Activated T-cell treated with anti-CD3 and anti-CD28 coated beads for 4 hours (primary cell): ENCODE results near the gene EXTL2.
"Not testable (repeated sequence)": the region's sequence is repeated elsewhere in the genome, so short reads cannot be mapped to it uniquely, and the experiment has no call there.

Source experiments
- DNase-seq: peaks from one replicate; pipeline ENCODE4 v3.0.0-alpha.2; 2020

EXTL2 gene

DNA sequence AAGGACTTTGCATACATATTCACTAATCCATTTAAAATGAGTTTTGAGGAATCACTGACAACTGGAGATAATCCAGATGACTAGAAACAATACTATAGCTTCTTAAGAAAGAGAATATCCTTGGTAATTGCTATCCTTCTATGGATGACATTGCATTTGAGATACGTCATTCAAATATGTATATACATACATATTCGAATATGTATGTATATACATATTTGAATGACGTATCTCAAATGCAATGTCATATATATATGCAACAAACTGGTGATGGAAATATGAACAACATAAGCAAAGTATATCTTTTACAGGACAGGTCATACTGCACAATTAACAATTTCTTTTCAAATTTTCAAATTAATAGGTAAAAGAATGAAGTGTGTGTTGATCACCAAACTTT is 41.7 kb downstream of the EXTL2 start:
- DNase-seq: no peak

GRCh38 chr1:100851726-100852125 is 42.9 kb downstream of the EXTL2 start:
- DNase-seq: no peak

DNA sequence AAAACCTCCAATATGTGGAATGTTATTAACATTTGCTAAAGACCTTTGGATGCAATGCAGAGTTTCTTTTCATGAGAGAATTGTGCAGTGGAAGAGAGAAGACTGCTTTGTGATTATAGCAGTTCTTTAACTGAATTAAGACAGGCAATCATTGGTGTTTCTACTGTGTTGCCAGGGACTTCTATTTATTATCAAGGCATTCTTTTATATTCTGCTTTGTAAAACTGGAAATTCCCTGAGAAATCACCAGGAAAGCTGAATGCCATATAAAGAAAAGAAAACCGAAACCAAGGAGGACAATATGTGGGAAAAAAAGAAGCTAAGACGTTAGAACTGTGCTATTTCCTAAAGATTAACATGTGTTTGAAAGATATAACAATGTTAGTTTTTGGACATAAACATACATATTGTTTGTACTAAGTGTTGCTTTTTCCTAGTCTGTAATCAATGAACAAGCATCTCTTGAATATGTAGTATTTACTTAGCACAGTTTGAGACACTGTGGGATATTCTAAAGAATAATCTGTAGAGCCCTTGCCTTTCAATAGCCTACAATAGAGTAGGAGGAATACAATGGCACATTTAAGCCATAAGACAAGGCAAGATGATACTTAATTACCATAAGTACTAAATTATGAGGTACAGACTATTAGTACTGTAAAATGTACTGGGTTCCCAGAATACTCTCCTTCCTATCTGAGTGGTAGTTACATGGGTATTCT is 47.1 kb downstream of the EXTL2 start:
- no peak for DNase-seq

DNA sequence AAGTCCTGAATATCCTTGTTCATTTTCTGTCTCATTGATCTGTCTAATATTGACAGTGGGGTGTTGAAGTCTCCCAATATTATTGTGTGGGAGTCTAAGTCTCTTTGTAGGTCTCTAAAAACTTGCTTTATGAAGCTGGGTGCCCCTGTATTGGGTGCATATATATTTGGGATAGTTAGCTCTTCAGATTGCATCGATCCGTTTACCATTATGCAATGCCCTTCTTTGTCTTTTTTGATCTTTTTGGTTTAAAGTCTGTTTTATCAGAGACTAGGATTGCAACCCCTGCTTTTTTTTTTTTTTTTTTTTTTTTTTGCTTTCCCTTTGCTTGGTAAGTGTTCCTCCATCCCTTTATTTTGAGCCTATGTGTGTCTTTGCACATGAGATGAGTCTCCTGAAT is 51.5 kb downstream of the EXTL2 start:
- DNase-seq: not testable (repeated sequence)

- DNase-seq: no peak
Measured at GRCh38 chr1:100835866-100836842, 58.5 kb downstream of the EXTL2 start.

DNA sequence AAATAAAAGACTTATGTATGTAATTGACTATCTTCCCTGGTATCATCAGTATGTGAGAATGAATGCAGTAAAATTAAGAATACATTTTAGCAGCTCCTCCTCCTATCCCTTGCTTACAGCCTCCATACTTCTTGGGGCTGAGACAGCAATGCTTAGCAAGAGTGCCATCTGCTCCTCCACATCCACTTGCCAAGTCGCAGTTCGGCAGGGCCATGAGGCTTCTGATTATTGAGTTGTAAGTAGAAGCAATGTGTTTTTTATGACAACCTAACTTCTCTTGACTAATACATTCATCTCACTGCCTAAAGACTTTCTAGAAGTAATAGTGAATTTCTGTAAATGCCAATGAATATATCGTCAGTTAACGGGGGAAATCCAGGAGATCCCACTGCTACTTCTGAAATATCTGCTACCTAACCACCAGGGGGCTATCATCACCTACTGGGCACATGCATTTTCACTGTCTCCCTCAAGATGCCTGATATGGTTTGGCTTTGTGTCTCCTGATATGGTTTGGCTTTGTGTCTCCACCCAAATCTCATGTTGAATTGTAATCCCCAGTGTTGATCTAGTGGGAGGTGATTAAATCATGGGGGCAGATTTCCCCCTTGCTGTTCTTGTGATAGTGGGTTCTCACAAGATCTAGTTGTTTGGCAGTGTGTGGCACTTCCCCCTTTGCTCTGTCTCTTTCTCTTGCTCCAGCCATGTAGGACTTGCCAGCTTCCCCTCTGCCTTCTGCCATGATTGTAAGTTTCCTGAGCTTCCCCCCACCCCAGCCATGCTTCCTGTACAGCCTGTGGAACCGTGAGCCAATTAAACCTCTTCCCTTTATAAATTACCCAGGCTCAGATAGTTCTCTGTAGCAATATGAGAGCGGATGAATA is 59.6 kb downstream of the EXTL2 start:
- DNase-seq: no peak

DNA sequence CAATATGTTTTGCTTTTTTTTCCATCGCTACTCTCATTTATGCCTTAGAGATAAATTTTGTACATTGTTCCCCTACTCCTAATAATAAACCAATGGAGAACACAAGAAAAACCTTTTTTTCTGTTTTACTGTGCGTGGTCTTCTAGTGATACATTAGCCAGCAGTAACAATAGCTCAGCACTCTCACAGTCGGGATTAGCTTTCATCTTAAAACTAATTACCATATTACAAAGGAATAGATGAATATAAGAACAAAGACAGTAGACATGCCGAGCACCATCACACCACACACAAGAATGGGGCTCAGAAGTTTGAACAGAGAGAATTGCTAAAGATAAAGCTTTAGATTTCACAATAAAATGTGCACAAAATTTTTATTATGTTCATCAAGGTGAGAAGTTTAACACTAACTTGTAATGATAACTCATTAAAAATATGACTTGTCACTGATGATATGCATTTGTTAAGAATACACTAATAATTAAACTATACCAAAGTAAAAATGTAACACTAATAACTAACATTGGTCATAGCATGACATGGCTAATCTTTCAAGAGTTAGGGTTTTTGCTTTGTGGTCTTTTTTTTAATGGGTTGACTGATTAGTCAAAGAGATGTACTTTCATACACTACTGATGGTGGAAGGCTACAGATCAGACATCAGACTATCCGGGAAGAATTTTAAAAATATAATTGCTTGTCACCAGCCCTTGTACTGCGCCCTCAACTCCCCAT is 61.8 kb downstream of the EXTL2 start:
- no peak for DNase-seq

DNA sequence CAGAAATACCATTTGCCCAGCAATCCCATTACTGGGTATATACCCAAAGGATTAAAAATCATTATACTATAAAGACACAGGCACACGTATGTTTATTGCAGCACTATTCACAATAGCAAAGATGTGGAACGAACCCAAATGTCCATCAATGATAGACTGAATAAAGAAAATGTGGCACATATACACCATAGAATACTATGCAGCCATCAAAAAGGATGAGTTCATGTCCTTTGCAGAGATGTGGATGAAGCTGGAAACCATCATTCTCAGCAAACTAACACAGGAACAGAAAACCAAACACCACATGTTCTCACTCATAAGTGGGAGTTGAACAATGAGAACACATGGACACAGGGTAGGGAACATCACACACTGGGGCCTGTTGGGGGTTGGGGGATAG is 69.0 kb downstream of the EXTL2 start:
- not testable (repeated sequence) for DNase-seq
